ENCODE measurements around the gene CCL7.

CCL7 gene

GRCh38 chr17:34234616-34235015, 35.4 kb upstream of the CCL7 start:
- Histone ChIP-seq H3K9me3 (ENCODE audit: severe bottlenecking) (peaks cover 5% of the 10 kb centered on the region), H3K27me3 (ENCODE audit: insufficient read depth, low read depth, severe bottlenecking) (peaks cover 24% of the 10 kb centered on the region), H3K27ac (no peak overlapping the region), H3K4me3 (ENCODE audit: low read depth, low read length) (no peak overlapping the region), H3K36me3 (no peaks in the 10 kb centered on the region)
- no peak for TF ChIP-seq CTCF (IDR thresholded peaks at IDR 0.05; ENCODE audit: low read depth, low read length)
- DNase-seq: no peak

- DNase-seq: no peak
- TF ChIP-seq CTCF (IDR thresholded peaks at IDR 0.05; ENCODE audit: low read depth, low read length): no peak
- Histone ChIP-seq H3K36me3 (no peaks in the 10 kb centered on the region), H3K9me3 (ENCODE audit: severe bottlenecking) (peaks cover 2% of the 10 kb centered on the region), H3K27ac (no peak overlapping the region), H3K27me3 (ENCODE audit: insufficient read depth, low read depth, severe bottlenecking) (peaks cover 30% of the 10 kb centered on the region), H3K4me3 (ENCODE audit: low read depth, low read length) (no peak overlapping the region)
Observed at GRCh38 chr17:34235389-34236028, 34.5 kb upstream of the CCL7 start.

GRCh38 chr17:34236281-34236892, 33.6 kb upstream of the CCL7 start:
- peaks cover 30% of the 10 kb centered on the region for H3K27me3 ChIP-seq (ENCODE audit: insufficient read depth, low read depth, severe bottlenecking)
- H3K4me3 ChIP-seq (ENCODE audit: low read depth, low read length): no peak overlapping the region
- TF ChIP-seq CTCF (IDR thresholded peaks at IDR 0.05; ENCODE audit: low read depth, low read length): no peak
- no peaks in the 10 kb centered on the region for H3K9me3 ChIP-seq (ENCODE audit: severe bottlenecking)
- no peak for DNase-seq
- H3K27ac ChIP-seq: no peak overlapping the region
- no peaks in the 10 kb centered on the region for H3K36me3 ChIP-seq

GRCh38 chr17:34237458-34237857, 32.6 kb upstream of the CCL7 start:
- Histone ChIP-seq H3K9me3 (ENCODE audit: severe bottlenecking) (no peaks in the 10 kb centered on the region), H3K27me3 (ENCODE audit: insufficient read depth, low read depth, severe bottlenecking) (peaks cover 38% of the 10 kb centered on the region), H3K36me3 (no peaks in the 10 kb centered on the region), H3K27ac (no peak overlapping the region), H3K4me3 (ENCODE audit: low read depth, low read length) (no peak overlapping the region)
- no peak for TF ChIP-seq CTCF (IDR thresholded peaks at IDR 0.05; ENCODE audit: low read depth, low read length)
- DNase-seq: no peak

- H3K9me3 ChIP-seq (ENCODE audit: severe bottlenecking): peaks cover 4% of the 10 kb centered on the region
- H3K36me3 ChIP-seq: no peaks in the 10 kb centered on the region
- TF ChIP-seq CTCF (IDR thresholded peaks at IDR 0.05; ENCODE audit: low read depth, low read length): no peak
- H3K27me3 ChIP-seq (ENCODE audit: insufficient read depth, low read depth, severe bottlenecking): peaks cover 52% of the 10 kb centered on the region
- no peak overlapping the region for H3K27ac ChIP-seq
- no peak for DNase-seq
- no peak overlapping the region for H3K4me3 ChIP-seq (ENCODE audit: low read depth, low read length)
Observed at GRCh38 chr17:34241062-34241461, 29.0 kb upstream of the CCL7 start.

All from WERI-Rb-1 (cell line).